Lung (tissue), 12 donors: Measurements from ENCODE around the gene TOM1L2. TPM values are rescaled to one million over a fixed set of nuclear protein-coding genes. Genes with fewer than 3 reads are reported as not detected.
A peak's percentile ranks its signal among the peaks of the same experiment; 100 is the strongest.
"Not testable (repeated sequence)": the region's sequence is repeated elsewhere in the genome, so short reads cannot be mapped to it uniquely, and the experiment has no call there.

ENCODE experiments used
- ATAC-seq: fragments of 200-7000 bp; cut with Tn5 transposase; one replicate; pipeline ENCODE4 v1.9.1; 2020; ENCODE audit warnings: moderate number of reproducible peaks; ENCODE audit not compliant: insufficient read depth, low FRiP score
- DNase-seq, 3 donors: peaks; one replicate each; pipeline ENCODE4 v3.0.0-alpha.2; 2013 to 2017
- H3K27ac ChIP-seq, 2 donors: one replicate each; pipeline ENCODE4 v1.5.1; 2013; ENCODE audit warnings: mild to moderate bottlenecking in 2 of 2, moderate library complexity in 2 of 2, control low read depth in 1 of 2, inconsistent platforms in 1 of 2, low read depth in 1 of 2, low read length in 1 of 2
- H3K27me3 ChIP-seq, 3 donors: one replicate each; pipeline ENCODE4 v1.5.1; 2013; ENCODE audit warnings: low read length in 2 of 3; ENCODE audit not compliant: control insufficient read depth in 3 of 3, insufficient read depth in 3 of 3
- H3K36me3 ChIP-seq, 4 donors: one replicate each; pipeline ENCODE4 v1.5.1; 2013; ENCODE audit warnings: low read length in 4 of 4, mild to moderate bottlenecking in 1 of 4, moderate library complexity in 1 of 4; ENCODE audit not compliant: control insufficient read depth in 4 of 4, insufficient read depth in 4 of 4
- H3K4me1 ChIP-seq, 5 donors: one replicate each; pipeline ENCODE4 v1.5.1; 2013; ENCODE audit warnings: low read length in 5 of 5, mild to moderate bottlenecking in 2 of 5, moderate library complexity in 1 of 5; ENCODE audit not compliant: control insufficient read depth in 5 of 5, insufficient read depth in 5 of 5
- H3K4me3 ChIP-seq: one replicate; pipeline ENCODE4 v1.5.1; 2013; ENCODE audit warnings: mild to moderate bottlenecking, control low read depth, moderate library complexity
- H3K9ac ChIP-seq, 2 donors: one replicate each; pipeline ENCODE4 v1.5.1; 2013; ENCODE audit warnings: low read length in 2 of 2, control low read depth in 1 of 2; ENCODE audit not compliant: insufficient read depth in 1 of 2
- H3K9me3 ChIP-seq, 4 donors: one replicate each; pipeline ENCODE4 v1.5.1; 2013; ENCODE audit warnings: low read length in 3 of 4, mild to moderate bottlenecking in 1 of 4, moderate library complexity in 1 of 4; ENCODE audit not compliant: control insufficient read depth in 4 of 4, insufficient read depth in 3 of 4
- CTCF ChIP-seq: IDR thresholded peaks from 2 replicates; pipeline ENCODE4 v1.5.1; 2012; ENCODE audit warnings: mild to moderate bottlenecking; ENCODE audit errors: control extremely low read depth, extremely low read depth
- WGBS, 2 donors: extraction: QIAGEN DNeasy Blood & Tissue Kit; methylation state at CpG; one replicate each; pipeline ENCODE4 v1.1.7; 2013; 5-methylcytosine and 5-hydroxymethylcytosine counted together
- polyA plus RNA-seq, 2 donors: library from polyadenylated mRNA; stranded (reverse); fragments of 200-250 nt; gene quantifications; one replicate each; pipeline ENCODE4 v1.2.1, GENCODE V29; 2013
- total RNA-seq, 2 donors: library from RNA; depleted of rRNA in 1 of 2; stranded (reverse); fragments of >200 nt in 1 of 2; gene quantifications; one replicate each; pipeline ENCODE4 v1.2.1, GENCODE V29; 2014 to 2021
- donor health status: control.
- donor health status: control.
- donor health status: Bipolar disorder and iron deficiency.
- donor health status: healthy.
- donor health status: DM: yes; HTN: yes; CAD: no.

Gene TOM1L2
- total and polyA plus RNA-seq, 4 donors = 21.5 to 56.5 (median 35.8) TPM

DNA sequence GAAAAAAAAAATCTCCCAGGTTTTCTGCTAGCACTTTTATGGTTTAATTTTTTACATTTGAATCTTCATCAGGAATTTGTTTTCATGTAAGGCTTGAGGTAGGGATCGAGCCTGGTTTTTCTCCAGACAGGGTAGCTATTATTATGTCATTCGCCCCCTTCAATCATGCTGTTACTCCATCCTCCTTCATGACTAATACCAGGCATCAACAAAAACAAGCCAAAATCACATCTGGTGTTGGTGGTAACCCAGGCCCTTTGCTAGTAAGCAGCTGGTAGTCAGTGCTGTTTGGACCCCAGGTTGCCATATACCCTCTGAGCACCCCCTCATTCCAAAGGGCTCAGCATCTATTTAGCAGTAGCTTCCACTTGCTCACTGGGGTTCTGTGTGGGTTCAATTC lies 30.0 kb upstream of the TOM1L2 start:
- H3K9me3 ChIP-seq = no peaks in the 10 kb centered on the region
- H3K4me1 ChIP-seq = no peaks in the 10 kb centered on the region
- WGBS, 2 donors = 98 to 99% methylated on average over 2 of the region's 2 CpGs
- no peak for TF ChIP-seq CTCF
- ATAC-seq (no peak), DNase-seq (no peak)
- H3K4me3 ChIP-seq = no peak overlapping the region
- H3K36me3 ChIP-seq = peaks cover 0 to 11% (median 1%) of the 10 kb centered on the region in 4 donors
- no peak overlapping the region for H3K9ac ChIP-seq
- no peaks in the 10 kb centered on the region for H3K27me3 ChIP-seq
- no peak overlapping the region for H3K27ac ChIP-seq

GRCh38 chr17:18000030-18000408 lies 27.8 kb upstream of the TOM1L2 start:
- no peaks in the 10 kb centered on the region for H3K9me3 ChIP-seq
- ATAC-seq = no peak
- H3K9ac ChIP-seq = no peak overlapping the region
- 84 to 93% methylated on average over 8 of the region's 8 CpGs for WGBS, 2 donors
- no peak overlapping the region for H3K27ac ChIP-seq
- peak in 1 of 3 donors; percentile 12 for DNase-seq
- H3K4me3 ChIP-seq = no peak overlapping the region
- no peaks in the 10 kb centered on the region for H3K36me3 ChIP-seq
- H3K27me3 ChIP-seq = no peaks in the 10 kb centered on the region
- no peak for TF ChIP-seq CTCF
- H3K4me1 ChIP-seq = no peaks in the 10 kb centered on the region

GRCh38 chr17:17999364-18000029 lies 27.3 kb upstream of the TOM1L2 start:
- Histone ChIP-seq H3K27me3 (no peaks in the 10 kb centered on the region), H3K4me3 (no peak overlapping the region), H3K4me1 (no peaks in the 10 kb centered on the region), H3K9ac (no peak overlapping the region), H3K36me3 (no peaks in the 10 kb centered on the region), H3K9me3 (no peaks in the 10 kb centered on the region), H3K27ac (no peak overlapping the region)
- DNase-seq = peak in 1 of 3 donors; percentile 23
- no peak for TF ChIP-seq CTCF
- WGBS, 2 donors = 84 to 95% methylated on average over 9 of the region's 9 CpGs
- ATAC-seq = no peak

DNA sequence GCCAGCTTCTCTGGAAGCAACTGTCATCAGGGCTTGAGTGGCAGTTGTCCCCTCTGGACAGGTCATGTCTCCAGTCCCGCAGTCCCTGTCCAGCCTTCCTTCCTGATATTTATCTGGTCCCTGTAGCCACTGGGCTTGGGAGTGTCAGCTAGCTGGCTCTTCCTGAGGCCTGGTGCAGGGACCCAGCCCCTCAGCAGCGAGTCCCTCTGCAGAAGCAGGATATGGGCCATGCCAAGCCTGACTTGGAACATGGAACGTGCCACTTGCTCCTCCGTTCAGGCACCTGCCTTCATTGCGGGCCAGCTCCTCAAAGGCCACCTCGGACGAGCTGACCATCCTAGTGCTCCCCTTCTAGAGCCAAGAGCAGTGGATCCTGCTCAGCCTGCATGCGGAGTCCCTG lies 26.7 kb upstream of the TOM1L2 start:
- H3K36me3 ChIP-seq = no peaks in the 10 kb centered on the region
- WGBS, 2 donors = 87% methylated on average over 8 of the region's 8 CpGs
- DNase-seq (no peak), ATAC-seq (no peak)
- no peak for TF ChIP-seq CTCF
- no peaks in the 10 kb centered on the region for H3K27me3 ChIP-seq
- no peaks in the 10 kb centered on the region for H3K4me1 ChIP-seq
- no peaks in the 10 kb centered on the region for H3K9me3 ChIP-seq
- H3K9ac ChIP-seq = no peak overlapping the region
- no peak overlapping the region for H3K4me3 ChIP-seq
- no peak overlapping the region for H3K27ac ChIP-seq

GRCh38 chr17:17995887-17996286 lies 23.7 kb upstream of the TOM1L2 start:
- H3K9me3 ChIP-seq, DNase-seq, H3K9ac ChIP-seq, H3K27me3 ChIP-seq, H3K36me3 ChIP-seq, H3K4me1 ChIP-seq, H3K27ac ChIP-seq, ATAC-seq, H3K4me3 ChIP-seq: not testable (repeated sequence)
- 94% methylated on average over 8 of the region's 8 CpGs for WGBS, 2 donors
